ENCODE results near the gene SNX30.

DNA sequence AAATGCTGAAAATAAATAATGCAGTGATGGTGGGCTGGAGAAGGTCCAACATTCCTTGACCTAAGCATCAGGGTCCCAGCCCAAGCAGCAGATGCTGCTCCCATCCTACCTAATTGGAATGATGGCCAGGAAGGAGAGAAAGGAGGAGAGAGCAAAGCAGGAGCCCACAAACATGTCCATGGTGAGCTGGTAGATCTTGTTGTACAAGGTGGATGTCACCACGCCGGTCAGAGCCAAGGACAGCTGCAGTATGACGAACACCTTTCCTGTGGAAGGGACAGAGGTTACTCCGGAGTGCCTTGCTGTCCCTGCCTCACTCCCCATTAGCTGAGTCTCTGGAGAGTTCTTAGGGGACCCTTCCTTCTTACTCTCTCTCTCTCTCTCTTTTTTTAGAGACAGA lies 135.8 kb downstream of the SNX30 start:
- TF ChIP-seq, protein P1, sequence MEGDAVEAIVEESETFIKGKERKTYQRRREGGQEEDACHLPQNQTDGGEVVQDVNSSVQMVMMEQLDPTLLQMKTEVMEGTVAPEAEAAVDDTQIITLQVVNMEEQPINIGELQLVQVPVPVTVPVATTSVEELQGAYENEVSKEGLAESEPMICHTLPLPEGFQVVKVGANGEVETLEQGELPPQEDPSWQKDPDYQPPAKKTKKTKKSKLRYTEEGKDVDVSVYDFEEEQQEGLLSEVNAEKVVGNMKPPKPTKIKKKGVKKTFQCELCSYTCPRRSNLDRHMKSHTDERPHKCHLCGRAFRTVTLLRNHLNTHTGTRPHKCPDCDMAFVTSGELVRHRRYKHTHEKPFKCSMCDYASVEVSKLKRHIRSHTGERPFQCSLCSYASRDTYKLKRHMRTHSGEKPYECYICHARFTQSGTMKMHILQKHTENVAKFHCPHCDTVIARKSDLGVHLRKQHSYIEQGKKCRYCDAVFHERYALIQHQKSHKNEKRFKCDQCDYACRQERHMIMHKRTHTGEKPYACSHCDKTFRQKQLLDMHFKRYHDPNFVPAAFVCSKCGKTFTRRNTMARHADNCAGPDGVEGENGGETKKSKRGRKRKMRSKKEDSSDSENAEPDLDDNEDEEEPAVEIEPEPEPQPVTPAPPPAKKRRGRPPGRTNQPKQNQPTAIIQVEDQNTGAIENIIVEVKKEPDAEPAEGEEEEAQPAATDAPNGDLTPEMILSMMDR (IDR thresholded peaks at IDR 0.05) = no peak
- no peak for TF ChIP-seq EZH2 (IDR thresholded peaks at IDR 0.05; ENCODE audit: borderline replicate concordance, insufficient read depth, low read depth, low read length, poor library complexity, severe bottlenecking)

All from B cell (primary cell).